HEK293T (cell line): ENCODE data around the gene MYLK4.
A peak's percentile ranks its signal among the peaks of the same experiment; 100 is the strongest.

Experiments
- CTCF ChIA-PET: fragments of 350-600 bp; formaldehyde crosslinking; extraction: SDS; loops from one replicate; lab custom pipeline; 2021; ENCODE audit warnings: antibody characterized with exemption, inconsistent platforms; lab: Yijun Ruan, JAX
- POLR2A ChIA-PET: fragments of 350-600 bp; formaldehyde crosslinking; extraction: SDS; loops from one replicate; lab custom pipeline; 2020; ENCODE audit warnings: antibody characterized with exemption, inconsistent platforms; lab: Yijun Ruan, JAX
- DNase-seq: peaks from one replicate; pipeline ENCODE4 v3.0.0; 2012; ENCODE audit warnings: mixed read lengths; ENCODE audit errors: extremely low spot score
- ARNT ChIP-seq: fragments of 450-650 bp; IDR thresholded peaks from 2 replicates; pipeline ENCODE4 v1.6.1; 2017; ENCODE audit warnings: mild to moderate bottlenecking
- BHLHE40 ChIP-seq: fragments of 450-650 bp; IDR thresholded peaks from 2 replicates; pipeline ENCODE4 v1.6.1; 2016; ENCODE audit warnings: mild to moderate bottlenecking, moderate library complexity, borderline replicate concordance
- CTBP1 ChIP-seq: fragments of 450-650 bp; IDR thresholded peaks from 2 replicates; pipeline ENCODE4 v1.6.1; 2016; ENCODE audit warnings: borderline replicate concordance
- ELF4 ChIP-seq: fragments of 450-650 bp; IDR thresholded peaks from 2 replicates; pipeline ENCODE4 v1.6.1; 2017; ENCODE audit warnings: antibody characterized with exemption
- FOXA1 ChIP-seq: fragments of 450-650 bp; IDR thresholded peaks from 2 replicates; pipeline ENCODE4 v1.6.1; 2016; ENCODE audit warnings: mild to moderate bottlenecking
- FOXK2 ChIP-seq: fragments of 450-650 bp; IDR thresholded peaks from 2 replicates; pipeline ENCODE4 v1.6.1; 2016; ENCODE audit warnings: mild to moderate bottlenecking
- FOXM1 ChIP-seq: fragments of 450-650 bp; IDR thresholded peaks from 2 replicates; pipeline ENCODE4 v1.6.1; 2017; ENCODE audit warnings: mild to moderate bottlenecking, borderline replicate concordance
- HDGF ChIP-seq: fragments of 450-650 bp; IDR thresholded peaks from 2 replicates; pipeline ENCODE4 v1.6.1; 2017; ENCODE audit warnings: antibody characterized with exemption, borderline replicate concordance
- L3MBTL2 ChIP-seq: fragments of 450-650 bp; conservative IDR thresholded peaks from 2 replicates; pipeline ENCODE4 v1.6.1; 2016; ENCODE audit warnings: mild to moderate bottlenecking
- LEF1 ChIP-seq: fragments of 450-650 bp; IDR thresholded peaks from 2 replicates; pipeline ENCODE4 v1.6.1; 2017; ENCODE audit warnings: mild to moderate bottlenecking, borderline replicate concordance
- NFRKB ChIP-seq: fragments of 450-650 bp; IDR thresholded peaks from 2 replicates; pipeline ENCODE4 v1.6.1; 2016; ENCODE audit warnings: mild to moderate bottlenecking, moderate library complexity
- SP1 ChIP-seq: fragments of 450-650 bp; IDR thresholded peaks from 2 replicates; pipeline ENCODE4 v1.6.1; 2017
- SUZ12 ChIP-seq: fragments of 450-650 bp; IDR thresholded peaks from 2 replicates; pipeline ENCODE4 v1.6.1; 2016; ENCODE audit warnings: mild to moderate bottlenecking
- TARDBP ChIP-seq: fragments of 450-650 bp; IDR thresholded peaks from 2 replicates; pipeline ENCODE4 v1.6.1; 2016
- ZNF384 ChIP-seq: fragments of 450-650 bp; IDR thresholded peaks from 2 replicates; pipeline ENCODE4 v1.6.1; 2016
- TF ChIP-seq, protein P1 (sequence below): fragments of 450-650 bp; IDR thresholded peaks from 2 replicates; pipeline ENCODE4 v1.6.1; 2016

Gene MYLK4

DNA sequence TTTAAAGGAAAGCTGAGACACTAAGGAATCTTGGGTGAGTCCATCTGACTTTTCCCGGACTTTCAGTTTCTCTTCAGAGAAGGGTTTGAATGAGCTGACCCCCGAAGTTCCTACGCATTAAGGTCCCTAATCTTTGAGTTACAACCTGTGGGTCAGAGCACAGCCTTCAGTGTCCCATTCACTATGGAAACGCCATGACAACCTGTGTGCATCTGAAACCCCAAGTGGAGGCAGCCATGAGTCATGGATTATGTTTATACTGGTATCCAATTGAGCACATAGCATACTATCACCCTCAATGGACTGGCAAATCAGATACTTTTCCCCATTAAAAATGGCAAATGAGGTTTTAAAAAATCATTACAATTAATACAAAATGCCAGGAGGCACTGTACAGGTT, 11.4 kb downstream of the MYLK4 start:
- DNase-seq = no peak
- TF ChIP-seq, protein P1, sequence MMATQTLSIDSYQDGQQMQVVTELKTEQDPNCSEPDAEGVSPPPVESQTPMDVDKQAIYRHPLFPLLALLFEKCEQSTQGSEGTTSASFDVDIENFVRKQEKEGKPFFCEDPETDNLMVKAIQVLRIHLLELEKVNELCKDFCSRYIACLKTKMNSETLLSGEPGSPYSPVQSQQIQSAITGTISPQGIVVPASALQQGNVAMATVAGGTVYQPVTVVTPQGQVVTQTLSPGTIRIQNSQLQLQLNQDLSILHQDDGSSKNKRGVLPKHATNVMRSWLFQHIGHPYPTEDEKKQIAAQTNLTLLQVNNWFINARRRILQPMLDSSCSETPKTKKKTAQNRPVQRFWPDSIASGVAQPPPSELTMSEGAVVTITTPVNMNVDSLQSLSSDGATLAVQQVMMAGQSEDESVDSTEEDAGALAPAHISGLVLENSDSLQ = no peak
- no peak for TF ChIP-seq LEF1
- no peak for TF ChIP-seq ZNF384
- TF ChIP-seq ARNT = no peak
- CTCF ChIA-PET = interaction anchor here (2.0 to 5.5 kb wide), 4 partner anchors 11 to 52 kb away, joined by 5 to 46 read pairs (median 12); partner anchors contain the start of gene MYLK4
- POLR2A ChIA-PET = interaction anchor here (1.9 kb wide), 1 partner anchor 251 kb away, joined by 5 read pairs; no protein-coding TSS in a partner anchor

DNA sequence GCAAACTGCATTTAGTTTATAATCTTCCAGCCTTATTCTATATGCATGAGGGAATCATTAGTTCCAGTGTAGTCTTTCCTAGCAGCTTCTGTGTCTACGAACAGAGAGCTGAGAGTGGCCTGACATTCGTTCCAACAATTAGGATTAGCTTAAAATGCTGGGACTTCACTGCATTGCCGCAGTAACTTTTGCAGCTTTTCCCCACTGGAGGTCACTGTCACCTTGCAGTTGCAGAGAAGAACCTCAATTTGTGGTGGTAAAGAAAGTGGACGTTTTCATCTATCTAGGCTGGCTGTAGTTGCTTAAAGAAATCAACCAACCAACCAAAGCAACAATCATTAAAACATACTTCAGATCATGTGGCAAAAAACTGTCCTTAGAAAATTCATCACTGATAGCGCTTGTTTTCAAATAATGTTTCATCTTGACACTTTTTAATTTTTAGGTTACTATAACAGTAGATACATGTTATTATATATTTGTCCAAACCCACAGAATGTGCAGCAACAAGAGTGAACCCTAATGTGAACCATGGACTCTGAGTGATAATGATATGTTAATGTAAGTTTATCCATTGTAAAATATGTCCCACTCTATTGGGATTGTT, 12.2 kb downstream of the MYLK4 start:
- TF ChIP-seq TARDBP (no peak), SP1 (no peak), LEF1 (no peak), BHLHE40 (no peak), NFRKB (no peak), FOXM1 (no peak), ZNF384 (no peak), CTBP1 (no peak), FOXA1 (no peak), SUZ12 (no peak), L3MBTL2 (no peak), ELF4 (no peak), HDGF (no peak), ARNT (no peak), FOXK2 (no peak)
- TF ChIP-seq, protein P1 = no peak
- DNase-seq = peak; percentile 65
- ChIA-PET CTCF (interaction anchor here (0.5 to 5.5 kb wide), 23 partner anchors 8 to 388 kb away, joined by 3 to 46 read pairs (median 4); partner anchors contain the start of gene MYLK4), POLR2A (interaction anchor here (1.4 to 3.3 kb wide), 3 partner anchors 12 to 251 kb away, joined by 3 to 13 read pairs (median 5); no protein-coding TSS in a partner anchor)

DNA sequence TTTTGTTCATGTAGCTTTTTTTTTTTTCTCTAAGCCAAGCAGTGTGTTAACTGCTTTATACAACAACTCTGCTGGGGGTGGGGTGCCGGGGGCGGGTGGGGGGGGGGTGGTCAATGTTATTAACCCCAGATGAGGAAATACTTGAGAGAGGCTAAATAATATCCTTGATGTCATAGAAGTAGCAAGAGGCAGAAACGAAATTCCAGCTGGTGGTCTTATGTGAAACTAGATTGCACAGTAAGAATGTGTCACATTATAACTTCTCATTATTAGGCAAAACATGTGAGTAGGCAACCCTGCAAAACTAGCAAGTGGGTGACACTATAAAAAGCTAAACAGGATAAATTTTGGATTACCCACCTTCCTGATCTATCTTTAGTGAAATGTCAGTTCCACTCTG, 12.8 kb downstream of the MYLK4 start:
- ChIA-PET CTCF (interaction anchor here (0.5 to 5.5 kb wide), 22 partner anchors 8 to 214 kb away, joined by 3 to 46 read pairs (median 4); partner anchors contain the start of gene MYLK4), POLR2A (interaction anchor here (1.4 to 3.3 kb wide), 3 partner anchors 12 to 252 kb away, joined by 3 to 13 read pairs (median 5); no protein-coding TSS in a partner anchor)
- TF ChIP-seq SUZ12 (no peak), ARNT (no peak), FOXK2 (no peak), TARDBP (no peak), L3MBTL2 (no peak), NFRKB (no peak), ELF4 (no peak), CTBP1 (no peak)
- no peak for DNase-seq

DNA sequence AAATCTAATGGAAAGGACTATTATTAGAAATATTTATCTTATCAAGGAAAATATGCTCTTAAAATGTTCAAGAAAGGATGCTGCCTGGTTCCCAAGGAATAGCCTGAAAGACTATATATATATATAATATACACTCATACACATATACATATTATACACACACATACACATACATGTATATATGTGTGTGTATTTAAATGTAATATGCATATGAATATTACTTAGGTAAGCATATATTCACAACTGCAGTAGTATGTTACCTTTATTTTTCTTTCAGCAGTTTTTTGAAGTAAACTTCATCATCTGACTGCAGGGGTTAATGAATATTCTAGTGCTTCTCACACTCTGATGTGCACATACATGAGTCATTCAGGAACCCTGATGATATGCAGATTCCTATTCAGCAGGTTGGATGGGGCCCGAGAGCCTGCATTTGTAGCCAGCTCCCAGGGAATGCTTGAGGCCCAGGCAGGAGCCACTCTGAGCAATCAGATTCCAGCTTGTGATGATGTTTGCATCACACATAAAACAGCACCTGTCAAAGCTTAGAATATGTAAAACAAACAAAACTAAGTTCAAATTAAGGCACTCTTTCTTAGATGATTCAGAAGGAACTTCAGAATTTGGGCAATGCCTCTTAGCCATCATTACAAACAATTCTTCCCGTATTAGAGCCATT, 16.1 kb downstream of the MYLK4 start:
- CTCF ChIA-PET = interaction anchor here (1.0 kb wide), 1 partner anchor 218 kb away, joined by 3 read pairs; no protein-coding TSS in a partner anchor
- TF ChIP-seq LEF1 (no peak), FOXM1 (no peak), FOXK2 (no peak), SUZ12 (no peak), TARDBP (no peak), NFRKB (no peak), SP1 (no peak), CTBP1 (no peak), BHLHE40 (no peak), ELF4 (no peak), ZNF384 (no peak), FOXA1 (no peak), ARNT (no peak)
- TF ChIP-seq, protein P1 = no peak

DNA sequence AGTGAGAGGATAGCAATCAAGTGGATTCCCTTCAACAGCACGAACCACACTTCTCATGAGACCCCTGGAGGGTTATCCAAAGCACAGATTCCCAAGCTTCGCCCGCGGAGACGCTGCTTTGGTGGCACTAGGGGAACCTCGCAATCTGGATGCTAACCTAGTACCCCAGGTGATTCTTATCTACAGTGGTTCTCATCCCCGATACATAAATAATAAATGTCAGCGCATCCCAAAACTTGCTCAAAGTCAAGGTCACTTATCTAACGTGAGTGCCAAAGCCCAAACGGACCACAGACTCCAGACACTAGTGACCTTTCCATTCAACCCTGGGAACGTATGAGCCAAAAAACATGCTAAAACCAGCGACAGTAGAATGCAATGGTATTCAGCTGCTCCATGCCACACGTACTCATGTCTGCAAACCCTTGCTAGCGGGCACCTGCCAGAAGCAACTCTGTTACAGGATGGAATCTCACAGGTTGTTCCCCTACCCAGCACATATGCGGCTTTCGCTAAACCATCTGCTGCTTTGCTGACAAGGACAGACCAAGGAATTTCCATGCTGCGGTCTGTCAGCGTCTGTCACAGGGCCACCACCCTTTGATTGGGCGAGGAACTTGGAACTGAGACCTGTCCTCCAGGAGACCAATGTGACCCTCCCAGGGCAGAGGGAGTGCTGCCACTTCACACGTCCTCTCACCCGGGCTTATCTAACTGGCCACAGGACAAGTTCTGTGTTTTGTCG, 16.8 kb downstream of the MYLK4 start:
- DNase-seq = no peak
- TF ChIP-seq FOXA1 = no peak
- TF ChIP-seq HDGF = no peak
- TF ChIP-seq NFRKB = no peak
- TF ChIP-seq, protein P1 = no peak
- no peak for TF ChIP-seq TARDBP
- no peak for TF ChIP-seq LEF1
- TF ChIP-seq ARNT = no peak
- TF ChIP-seq FOXK2 = no peak
- TF ChIP-seq ZNF384 = no peak
- no peak for TF ChIP-seq ELF4
- ChIA-PET POLR2A (interaction anchor here (0.9 kb wide), 1 partner anchor 31 kb away, joined by 3 read pairs; the partner anchor contains the start of gene WRNIP1), CTCF (interaction anchor here (0.8 to 1.0 kb wide), 2 partner anchors 13 to 218 kb away, joined by 3 read pairs; no protein-coding TSS in a partner anchor)

More for the DNA sequence above, 16.1 kb downstream of the MYLK4 start:
- POLR2A ChIA-PET = no interaction called here
- no peak for DNase-seq
